ENCODE measurements around the gene TSPAN18.

Gene TSPAN18

GRCh38 chr11:44977493-44977984 is 250.8 kb downstream of the TSPAN18 start:
- Histone ChIP-seq H3K9me2 (replicated peaks; ENCODE audit: control insufficient read depth, low read length) (no peaks in the 10 kb centered on the region), H3K79me2 (ENCODE audit: control insufficient read depth, low read length) (no peaks in the 10 kb centered on the region), H3K27me3 (ENCODE audit: control insufficient read depth, low read length) (0 out of 2 replicates have a peak, but pooled peaks cover 4% of the 10 kb centered on the region), H3K4me3 (ENCODE audit: low read length) (no peak overlapping the region), H3F3A (ENCODE audit: control insufficient read depth, insufficient read depth) (no peaks in the 10 kb centered on the region), H3K4me1 (ENCODE audit: control insufficient read depth, low read length) (peaks cover 3% of the 10 kb centered on the region; the same call in 1 of the 2 replicates), H4K20me1 (ENCODE audit: control insufficient read depth, insufficient read depth, low read depth, low read length) (no peaks in the 10 kb centered on the region), H3K27ac (ENCODE audit: low read depth, low read length) (no peak overlapping the region), H3K9me3 (ENCODE audit: control insufficient read depth, insufficient read depth, low read length) (no peaks in the 10 kb centered on the region), H3K36me3 (ENCODE audit: control insufficient read depth, low read length) (no peaks in the 10 kb centered on the region), H3K4me2 (ENCODE audit: low read length) (no peak overlapping the region)
- TF ChIP-seq CTCF (IDR thresholded peaks at IDR 0.05; ENCODE audit: low read depth, low read length, poor library complexity, severe bottlenecking) (peak; percentile 38), EZH2phosphoT487 (IDR thresholded peaks at IDR 0.05; ENCODE audit: borderline replicate concordance, low read length) (no peak)

GRCh38 chr11:44978274-44978960 is 251.7 kb downstream of the TSPAN18 start:
- H3K9me2 ChIP-seq (replicated peaks; ENCODE audit: control insufficient read depth, low read length), result no peaks in the 10 kb centered on the region
- no peaks in the 10 kb centered on the region for H3F3A ChIP-seq (ENCODE audit: control insufficient read depth, insufficient read depth)
- H4K20me1 ChIP-seq (ENCODE audit: control insufficient read depth, insufficient read depth, low read depth, low read length), result no peaks in the 10 kb centered on the region
- H3K4me2 ChIP-seq (ENCODE audit: low read length), result no peak overlapping the region
- no peaks in the 10 kb centered on the region for H3K36me3 ChIP-seq (ENCODE audit: control insufficient read depth, low read length)
- no peaks in the 10 kb centered on the region for H3K9me3 ChIP-seq (ENCODE audit: control insufficient read depth, insufficient read depth, low read length)
- H3K4me1 ChIP-seq (ENCODE audit: control insufficient read depth, low read length), result peaks cover 3% of the 10 kb centered on the region; the same call in 1 of the 2 replicates
- H3K79me2 ChIP-seq (ENCODE audit: control insufficient read depth, low read length), result no peaks in the 10 kb centered on the region
- TF ChIP-seq CTCF (IDR thresholded peaks at IDR 0.05; ENCODE audit: low read depth, low read length, poor library complexity, severe bottlenecking) (no peak), EZH2phosphoT487 (IDR thresholded peaks at IDR 0.05; ENCODE audit: borderline replicate concordance, low read length) (no peak)
- no peak overlapping the region for H3K4me3 ChIP-seq (ENCODE audit: low read length)
- H3K27me3 ChIP-seq (ENCODE audit: control insufficient read depth, low read length), result 0 out of 2 replicates have a peak, but pooled peaks cover 4% of the 10 kb centered on the region
- H3K27ac ChIP-seq (ENCODE audit: low read depth, low read length), result no peak overlapping the region

GRCh38 chr11:44978961-44979331 is 252.2 kb downstream of the TSPAN18 start:
- TF ChIP-seq CTCF (IDR thresholded peaks at IDR 0.05; ENCODE audit: low read depth, low read length, poor library complexity, severe bottlenecking) (no peak), EZH2phosphoT487 (IDR thresholded peaks at IDR 0.05; ENCODE audit: borderline replicate concordance, low read length) (no peak)
- Histone ChIP-seq H3F3A (ENCODE audit: control insufficient read depth, insufficient read depth) (no peaks in the 10 kb centered on the region), H3K9me2 (replicated peaks; ENCODE audit: control insufficient read depth, low read length) (no peaks in the 10 kb centered on the region), H3K79me2 (ENCODE audit: control insufficient read depth, low read length) (no peaks in the 10 kb centered on the region), H3K4me3 (ENCODE audit: low read length) (no peak overlapping the region), H3K9me3 (ENCODE audit: control insufficient read depth, insufficient read depth, low read length) (no peaks in the 10 kb centered on the region), H3K27ac (ENCODE audit: low read depth, low read length) (no peak overlapping the region), H3K4me1 (ENCODE audit: control insufficient read depth, low read length) (peaks cover 3% of the 10 kb centered on the region; the same call in 1 of the 2 replicates), H3K36me3 (ENCODE audit: control insufficient read depth, low read length) (no peaks in the 10 kb centered on the region), H3K27me3 (ENCODE audit: control insufficient read depth, low read length) (0 out of 2 replicates have a peak, but pooled peaks cover 4% of the 10 kb centered on the region), H4K20me1 (ENCODE audit: control insufficient read depth, insufficient read depth, low read depth, low read length) (no peaks in the 10 kb centered on the region), H3K4me2 (ENCODE audit: low read length) (no peak overlapping the region)

Measured in DOHH2 (cell line).